Measurements from ENCODE around the gene RNFT2. TPM values are rescaled to one million over a fixed set of nuclear protein-coding genes. Genes with fewer than 3 reads are reported as not detected.

Gene RNFT2
- polyA plus RNA-seq, 1 donor from 2014 or later: 20.6 TPM

DNA sequence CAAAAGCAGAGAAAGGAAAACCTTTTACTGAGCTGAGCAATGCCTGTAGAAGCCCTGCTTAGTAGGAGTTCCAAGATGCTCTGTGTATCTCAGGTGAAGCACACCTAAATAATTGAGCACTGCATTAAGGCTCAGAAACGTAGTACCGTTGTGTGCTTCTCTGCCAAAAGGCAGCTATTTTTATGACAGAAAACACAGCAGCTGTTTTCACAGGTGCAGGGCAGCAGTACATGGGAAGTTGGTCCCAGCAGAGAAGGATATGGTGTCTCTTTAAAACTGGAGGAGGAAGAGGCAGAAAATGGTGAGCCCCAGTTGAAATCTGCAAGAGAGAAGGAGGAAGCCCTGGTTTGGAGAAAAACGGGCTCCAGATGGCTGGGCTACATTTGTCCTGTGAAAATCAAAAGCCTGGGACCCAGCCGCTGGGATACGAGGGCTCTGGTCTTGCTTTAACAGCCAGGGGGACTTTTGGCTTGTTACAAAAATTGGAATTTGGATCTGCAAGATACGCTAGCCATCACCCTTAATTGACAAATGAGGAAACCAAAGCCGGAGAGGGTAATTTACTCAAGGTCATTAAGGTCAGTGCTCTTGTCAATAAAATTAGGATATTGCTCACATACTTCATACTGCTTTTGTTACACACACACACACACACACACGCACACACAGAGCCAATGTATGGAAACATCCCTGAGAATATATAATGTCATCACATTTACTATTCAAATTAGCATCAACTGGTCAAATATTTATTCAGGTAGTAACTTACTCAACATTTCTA lies 27.6 kb upstream of the RNFT2 start:
- H3K27me3 ChIP-seq (ENCODE audit: insufficient read depth, low read depth, low read length): no peaks in the 10 kb centered on the region
- no peaks in the 10 kb centered on the region for H3K9me2 ChIP-seq (ENCODE audit: insufficient read depth, low read length)
- H3K9me3 ChIP-seq (ENCODE audit: low read length): no peaks in the 10 kb centered on the region
- H3K4me2 ChIP-seq (ENCODE audit: low read length): no peak overlapping the region
- H3K4me3 ChIP-seq (ENCODE audit: low read length): no peak overlapping the region
- no peak overlapping the region for H3K27ac ChIP-seq (ENCODE audit: low read length)
- no peaks in the 10 kb centered on the region for H3F3A ChIP-seq (ENCODE audit: insufficient read depth, low read length, poor library complexity, severe bottlenecking)
- no peaks in the 10 kb centered on the region for H3K79me2 ChIP-seq (replicated peaks; ENCODE audit: insufficient read depth, low read length)
- H3K9ac ChIP-seq (ENCODE audit: low read length): no peak overlapping the region
- TF ChIP-seq MXI1 (conservative IDR thresholded peaks at IDR 0.05; ENCODE audit: poor library complexity, severe bottlenecking): no peak
- TF ChIP-seq EP300 (conservative IDR thresholded peaks at IDR 0.05; ENCODE audit: poor library complexity, severe bottlenecking): no peak
- TF ChIP-seq, protein P1, sequence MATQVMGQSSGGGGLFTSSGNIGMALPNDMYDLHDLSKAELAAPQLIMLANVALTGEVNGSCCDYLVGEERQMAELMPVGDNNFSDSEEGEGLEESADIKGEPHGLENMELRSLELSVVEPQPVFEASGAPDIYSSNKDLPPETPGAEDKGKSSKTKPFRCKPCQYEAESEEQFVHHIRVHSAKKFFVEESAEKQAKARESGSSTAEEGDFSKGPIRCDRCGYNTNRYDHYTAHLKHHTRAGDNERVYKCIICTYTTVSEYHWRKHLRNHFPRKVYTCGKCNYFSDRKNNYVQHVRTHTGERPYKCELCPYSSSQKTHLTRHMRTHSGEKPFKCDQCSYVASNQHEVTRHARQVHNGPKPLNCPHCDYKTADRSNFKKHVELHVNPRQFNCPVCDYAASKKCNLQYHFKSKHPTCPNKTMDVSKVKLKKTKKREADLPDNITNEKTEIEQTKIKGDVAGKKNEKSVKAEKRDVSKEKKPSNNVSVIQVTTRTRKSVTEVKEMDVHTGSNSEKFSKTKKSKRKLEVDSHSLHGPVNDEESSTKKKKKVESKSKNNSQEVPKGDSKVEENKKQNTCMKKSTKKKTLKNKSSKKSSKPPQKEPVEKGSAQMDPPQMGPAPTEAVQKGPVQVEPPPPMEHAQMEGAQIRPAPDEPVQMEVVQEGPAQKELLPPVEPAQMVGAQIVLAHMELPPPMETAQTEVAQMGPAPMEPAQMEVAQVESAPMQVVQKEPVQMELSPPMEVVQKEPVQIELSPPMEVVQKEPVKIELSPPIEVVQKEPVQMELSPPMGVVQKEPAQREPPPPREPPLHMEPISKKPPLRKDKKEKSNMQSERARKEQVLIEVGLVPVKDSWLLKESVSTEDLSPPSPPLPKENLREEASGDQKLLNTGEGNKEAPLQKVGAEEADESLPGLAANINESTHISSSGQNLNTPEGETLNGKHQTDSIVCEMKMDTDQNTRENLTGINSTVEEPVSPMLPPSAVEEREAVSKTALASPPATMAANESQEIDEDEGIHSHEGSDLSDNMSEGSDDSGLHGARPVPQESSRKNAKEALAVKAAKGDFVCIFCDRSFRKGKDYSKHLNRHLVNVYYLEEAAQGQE (IDR thresholded peaks at IDR 0.05; ENCODE audit: borderline replicate concordance): no peak
- TF ChIP-seq EZH2 (IDR thresholded peaks at IDR 0.05; ENCODE audit: borderline replicate concordance, insufficient read depth, low read length, poor library complexity, severe bottlenecking): no peak
- TF ChIP-seq POLR2AphosphoS5 (IDR thresholded peaks at IDR 0.05): no peak
- TF ChIP-seq, protein P2, sequence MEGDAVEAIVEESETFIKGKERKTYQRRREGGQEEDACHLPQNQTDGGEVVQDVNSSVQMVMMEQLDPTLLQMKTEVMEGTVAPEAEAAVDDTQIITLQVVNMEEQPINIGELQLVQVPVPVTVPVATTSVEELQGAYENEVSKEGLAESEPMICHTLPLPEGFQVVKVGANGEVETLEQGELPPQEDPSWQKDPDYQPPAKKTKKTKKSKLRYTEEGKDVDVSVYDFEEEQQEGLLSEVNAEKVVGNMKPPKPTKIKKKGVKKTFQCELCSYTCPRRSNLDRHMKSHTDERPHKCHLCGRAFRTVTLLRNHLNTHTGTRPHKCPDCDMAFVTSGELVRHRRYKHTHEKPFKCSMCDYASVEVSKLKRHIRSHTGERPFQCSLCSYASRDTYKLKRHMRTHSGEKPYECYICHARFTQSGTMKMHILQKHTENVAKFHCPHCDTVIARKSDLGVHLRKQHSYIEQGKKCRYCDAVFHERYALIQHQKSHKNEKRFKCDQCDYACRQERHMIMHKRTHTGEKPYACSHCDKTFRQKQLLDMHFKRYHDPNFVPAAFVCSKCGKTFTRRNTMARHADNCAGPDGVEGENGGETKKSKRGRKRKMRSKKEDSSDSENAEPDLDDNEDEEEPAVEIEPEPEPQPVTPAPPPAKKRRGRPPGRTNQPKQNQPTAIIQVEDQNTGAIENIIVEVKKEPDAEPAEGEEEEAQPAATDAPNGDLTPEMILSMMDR (IDR thresholded peaks at IDR 0.05; ENCODE audit: poor library complexity, severe bottlenecking): no peak
- TF ChIP-seq SMC3 (conservative IDR thresholded peaks at IDR 0.05; ENCODE audit: poor library complexity): no peak
- TF ChIP-seq TAF1 (IDR thresholded peaks at IDR 0.05; ENCODE audit: low read depth): no peak
- no peak for TF ChIP-seq RAD21 (conservative IDR thresholded peaks at IDR 0.05)
- H4K20me1 ChIP-seq (ENCODE audit: insufficient read depth): no peaks in the 10 kb centered on the region
- H3K36me3 ChIP-seq (ENCODE audit: insufficient read depth, low read length): no peaks in the 10 kb centered on the region
- no peak overlapping the region for H2AFZ ChIP-seq (ENCODE audit: low read depth, low read length)

DNA sequence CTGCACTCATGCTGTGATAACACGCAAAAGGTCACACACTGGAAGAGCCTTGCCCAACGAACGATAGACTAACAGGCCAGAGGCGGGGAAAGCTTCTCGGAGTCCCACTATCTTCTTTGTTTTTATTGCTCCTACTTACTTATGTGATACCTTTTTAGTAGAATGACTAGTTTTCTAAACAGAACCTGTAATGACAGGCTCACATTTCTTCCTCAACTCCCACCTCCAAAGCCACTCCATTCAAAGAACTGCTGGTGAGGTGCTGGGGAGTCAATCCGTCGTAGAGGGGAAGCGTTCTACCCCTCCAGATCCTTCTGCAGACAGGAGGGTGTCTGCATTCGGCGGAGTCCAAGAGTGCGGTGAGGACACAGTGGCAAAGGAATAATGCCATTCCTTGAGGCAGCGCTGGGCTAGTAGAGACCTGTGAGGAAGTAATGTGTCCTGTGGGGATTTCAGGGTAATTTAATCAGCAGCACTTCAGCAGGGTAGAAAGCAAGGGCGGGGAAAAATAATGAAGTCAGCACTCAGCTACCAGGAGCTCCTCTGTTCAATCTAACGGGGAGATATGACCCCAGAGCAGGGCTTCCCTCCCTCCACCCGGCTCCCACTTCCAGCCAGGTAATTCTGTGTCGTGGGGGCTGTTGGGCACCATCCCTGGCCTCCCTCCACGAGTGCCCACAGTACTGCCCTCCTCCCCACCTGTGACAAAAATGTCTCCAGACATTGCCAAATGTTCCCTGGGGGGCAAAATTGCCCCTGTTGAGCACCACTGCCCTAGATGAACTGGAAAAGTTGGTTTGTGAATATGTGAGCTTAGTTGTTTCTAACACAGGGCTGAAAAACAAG lies 25.4 kb upstream of the RNFT2 start:
- H3K79me2 ChIP-seq (replicated peaks; ENCODE audit: insufficient read depth, low read length): no peaks in the 10 kb centered on the region
- TF ChIP-seq RAD21 (conservative IDR thresholded peaks at IDR 0.05) (no peak), TAF1 (IDR thresholded peaks at IDR 0.05; ENCODE audit: low read depth) (no peak), EZH2 (IDR thresholded peaks at IDR 0.05; ENCODE audit: borderline replicate concordance, insufficient read depth, low read length, poor library complexity, severe bottlenecking) (no peak), EP300 (conservative IDR thresholded peaks at IDR 0.05; ENCODE audit: poor library complexity, severe bottlenecking) (no peak), MXI1 (conservative IDR thresholded peaks at IDR 0.05; ENCODE audit: poor library complexity, severe bottlenecking) (no peak), POLR2AphosphoS5 (IDR thresholded peaks at IDR 0.05) (no peak), SMC3 (conservative IDR thresholded peaks at IDR 0.05; ENCODE audit: poor library complexity) (no peak)
- TF ChIP-seq, protein P2 (IDR thresholded peaks at IDR 0.05; ENCODE audit: poor library complexity, severe bottlenecking): no peak
- TF ChIP-seq, protein P1 (IDR thresholded peaks at IDR 0.05; ENCODE audit: borderline replicate concordance): no peak
- H3F3A ChIP-seq (ENCODE audit: insufficient read depth, low read length, poor library complexity, severe bottlenecking): no peaks in the 10 kb centered on the region
- no peak overlapping the region for H3K27ac ChIP-seq (ENCODE audit: low read length)
- H3K36me3 ChIP-seq (ENCODE audit: insufficient read depth, low read length): peaks cover 9% of the 10 kb centered on the region
- no peak overlapping the region for H3K4me2 ChIP-seq (ENCODE audit: low read length)
- H3K4me3 ChIP-seq (ENCODE audit: low read length): no peak overlapping the region
- H3K9me2 ChIP-seq (ENCODE audit: insufficient read depth, low read length): no peaks in the 10 kb centered on the region
- no peak overlapping the region for H2AFZ ChIP-seq (ENCODE audit: low read depth, low read length)
- H3K9me3 ChIP-seq (ENCODE audit: low read length): no peaks in the 10 kb centered on the region
- no peaks in the 10 kb centered on the region for H3K27me3 ChIP-seq (ENCODE audit: insufficient read depth, low read depth, low read length)
- H4K20me1 ChIP-seq (ENCODE audit: insufficient read depth): no peaks in the 10 kb centered on the region
- H3K9ac ChIP-seq (ENCODE audit: low read length): no peak overlapping the region

Measured in neural cell (in vitro differentiated cells).